Karpas-422 (cell line): ENCODE data around the gene PSIP1. TPM values are rescaled to one million over a fixed set of nuclear protein-coding genes. Genes with fewer than 3 reads are reported as not detected.

ENCODE experiments used
- DNase-seq: peaks from one replicate; pipeline ENCODE4 v3.0.0-alpha.2; 2015
- H2AFZ ChIP-seq: fragments of 200-600 bp; sonication (generic); 2 replicates; pipeline ENCODE4 v1.6.1; 2014; ENCODE audit warnings: antibody characterized with exemption, low read length, mixed read lengths
- H3K27ac ChIP-seq: fragments of 200-600 bp; sonication (generic); 2 replicates; pipeline ENCODE4 v1.5.1; 2014; ENCODE audit warnings: mild to moderate bottlenecking, low read length, moderate library complexity
- H3K27me3 ChIP-seq: fragments of 200-600 bp; sonication (generic); 2 replicates; pipeline ENCODE4 v1.6.1; 2014; ENCODE audit warnings: low read length, mixed read lengths
- H3K36me3 ChIP-seq: fragments of 200-600 bp; sonication (generic); 2 replicates; pipeline ENCODE4 v1.6.1; 2014; ENCODE audit warnings: low read length, mixed read lengths; ENCODE audit not compliant: insufficient read depth
- H3K4me1 ChIP-seq: fragments of 200-600 bp; sonication (generic); 2 replicates; pipeline ENCODE4 v1.6.1; 2014; ENCODE audit warnings: mild to moderate bottlenecking, low read length, mixed read lengths
- H3K4me2 ChIP-seq: fragments of 200-600 bp; sonication (generic); 2 replicates; pipeline ENCODE4 v1.6.1; 2014; ENCODE audit warnings: low read length, low read depth, mild to moderate bottlenecking; ENCODE audit not compliant: poor library complexity, severe bottlenecking
- H3K4me3 ChIP-seq: fragments of 200-600 bp; sonication (generic); 2 replicates; pipeline ENCODE4 v1.5.1; 2014; ENCODE audit warnings: mild to moderate bottlenecking, antibody characterized with exemption, low read length, mixed read lengths
- H3K79me2 ChIP-seq: fragments of 200-600 bp; sonication (generic); 2 replicates; pipeline ENCODE4 v1.6.1; 2014; ENCODE audit warnings: mild to moderate bottlenecking, low read length, mixed read lengths
- H3K9ac ChIP-seq: fragments of 200-600 bp; sonication (generic); 2 replicates; pipeline ENCODE4 v1.6.0; 2014; ENCODE audit warnings: low read length
- H3K9me2 ChIP-seq: fragments of 200-600 bp; sonication (generic), shearing (Covaris generic); replicated peaks from 2 replicates; pipeline ENCODE4 v1.6.0; 2014; ENCODE audit warnings: mild to moderate bottlenecking, low read length, moderate library complexity; ENCODE audit not compliant: insufficient read depth
- H3K9me3 ChIP-seq: fragments of 300-700, 200-600 bp; sonication (generic); 2 replicates; pipeline ENCODE4 v1.6.1; 2014; ENCODE audit warnings: low read length, mixed read lengths
- H4K20me1 ChIP-seq: fragments of 200-600 bp; sonication (generic); 2 replicates; pipeline ENCODE4 v1.6.1; 2014; ENCODE audit warnings: mild to moderate bottlenecking, antibody characterized with exemption, low read length, low read depth; ENCODE audit not compliant: insufficient read depth
- total RNA-seq: library from RNA; depleted of rRNA; stranded (reverse); fragments of >200 nt; shearing (Covaris generic); gene quantifications from 2 replicates; pipeline ENCODE4 v1.2.3, GENCODE V29; 2014; ENCODE audit warnings: low replicate concordance

Gene PSIP1
- total RNA-seq, 1 experiment from 2014 or later: 118 TPM

DNA sequence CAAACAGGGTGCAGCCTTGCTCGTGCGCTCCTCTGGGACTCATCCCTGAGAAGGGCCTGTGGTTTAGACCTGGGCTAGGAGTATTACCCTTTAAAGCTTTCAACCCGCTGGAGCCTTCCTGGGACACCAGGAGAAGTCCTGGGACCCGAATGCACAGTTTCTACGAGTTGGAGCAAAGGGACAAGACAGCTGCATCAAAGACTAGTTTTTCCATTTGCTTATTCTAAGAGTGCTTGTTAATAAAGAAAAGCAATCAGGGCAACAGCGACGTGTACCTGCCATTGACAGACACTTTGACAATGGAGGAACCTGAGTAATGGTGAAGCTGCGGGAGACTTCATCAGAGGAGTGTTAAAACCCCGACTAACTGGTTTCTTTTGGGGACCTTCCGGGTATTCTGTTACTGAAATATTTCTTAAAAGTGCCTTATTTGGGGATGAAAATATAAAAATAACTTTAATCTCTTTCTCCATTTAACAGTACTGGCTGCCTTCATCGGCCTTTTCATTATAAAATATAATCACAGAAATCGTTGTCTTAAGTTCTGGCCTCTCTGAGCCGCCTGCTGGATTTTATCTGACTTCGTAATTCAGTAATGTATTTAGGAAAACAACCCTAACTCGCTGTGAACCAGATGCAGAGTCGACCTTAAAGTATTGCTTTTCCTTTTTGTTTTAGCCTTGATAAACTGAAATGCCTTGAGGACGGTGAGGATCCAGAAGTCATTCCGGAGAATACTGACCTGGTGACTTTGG lies 87.4 kb downstream of the PSIP1 start:
- Histone ChIP-seq H3K4me3 (peak overlapping the region; percentile 87), H3K27me3 (no peaks in the 10 kb centered on the region), H2AFZ (peak overlapping the region; percentile 59), H3K27ac (peak overlapping the region; percentile 29; the same call in 1 of the 2 replicates), H4K20me1 (no peaks in the 10 kb centered on the region), H3K9me2 (no peaks in the 10 kb centered on the region), H3K9ac (peak overlapping the region; percentile 82), H3K36me3 (peaks cover 31% of the 10 kb centered on the region), H3K4me1 (peaks cover 44% of the 10 kb centered on the region), H3K4me2 (peak overlapping the region; percentile 88), H3K9me3 (no peaks in the 10 kb centered on the region), H3K79me2 (peaks cover 57% of the 10 kb centered on the region)
- DNase-seq: peak; percentile 67

DNA sequence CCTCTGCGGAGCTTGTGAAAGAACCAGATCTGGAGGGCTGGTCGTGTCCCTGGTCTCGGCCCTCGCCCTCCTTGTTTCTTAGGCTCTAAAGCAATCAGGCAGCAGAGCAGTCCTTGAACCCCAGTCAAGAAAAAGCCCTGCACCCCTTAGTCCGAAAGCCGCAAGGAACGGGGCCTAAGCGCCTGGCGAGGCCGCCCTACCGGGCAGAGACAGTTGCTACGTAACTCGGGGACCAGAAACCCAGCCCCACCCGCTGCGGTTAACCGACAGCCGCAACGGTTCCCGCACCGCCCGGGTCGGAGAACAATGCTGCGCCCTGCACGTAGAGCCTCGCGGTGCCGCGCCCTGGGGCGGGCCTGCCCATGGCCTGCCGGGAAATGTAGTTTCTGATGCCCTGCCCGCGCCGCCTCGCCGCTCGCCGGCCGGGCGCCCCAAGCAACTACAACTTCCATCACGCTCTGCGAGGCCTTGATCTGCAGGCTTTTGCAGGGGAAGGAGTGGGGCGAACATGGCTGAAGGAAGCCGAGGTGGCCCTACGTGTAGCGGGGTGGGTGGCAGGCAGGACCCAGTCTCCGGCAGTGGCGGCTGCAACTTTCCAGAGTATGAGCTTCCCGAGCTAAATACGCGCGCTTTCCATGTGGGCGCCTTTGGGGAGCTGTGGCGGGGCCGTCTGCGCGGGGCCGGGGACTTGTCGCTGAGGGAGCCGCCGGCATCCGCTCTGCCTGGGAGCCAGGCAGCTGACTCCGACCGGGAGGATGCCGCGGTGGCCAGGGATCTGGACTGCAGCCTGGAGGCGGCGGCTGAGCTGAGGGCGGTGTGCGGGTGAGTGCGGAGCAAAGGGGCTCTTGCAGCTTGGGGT lies 88.2 kb downstream of the PSIP1 start, which contains the start of gene SNAPC3:
TSS of gene SNAPC3 (plus strand) at position 505 of the 859 bp plus-strand sequence. CDS start at position 509, 4 bp downstream.
- no peaks in the 10 kb centered on the region for H3K27me3 ChIP-seq
- H3K4me3 ChIP-seq: peak within 1 kb of the TSS; percentile 87
- H2AFZ ChIP-seq: peak within 1 kb of the TSS; percentile 59
- no peaks in the 10 kb centered on the region for H4K20me1 ChIP-seq
- H3K9ac ChIP-seq: peak within 1 kb of the TSS; percentile 82
- no peaks in the 10 kb centered on the region for H3K9me2 ChIP-seq
- peak within 1 kb of the TSS; percentile 67 for H3K27ac ChIP-seq
- H3K36me3 ChIP-seq: peaks cover 29% of the 10 kb centered on the region
- DNase-seq: peak; percentile 97
- H3K79me2 ChIP-seq: peaks cover 49% of the 10 kb centered on the region
- peak within 1 kb of the TSS; percentile 88 for H3K4me2 ChIP-seq
- H3K9me3 ChIP-seq: no peaks in the 10 kb centered on the region
- peaks cover 52% of the 10 kb centered on the region for H3K4me1 ChIP-seq

DNA sequence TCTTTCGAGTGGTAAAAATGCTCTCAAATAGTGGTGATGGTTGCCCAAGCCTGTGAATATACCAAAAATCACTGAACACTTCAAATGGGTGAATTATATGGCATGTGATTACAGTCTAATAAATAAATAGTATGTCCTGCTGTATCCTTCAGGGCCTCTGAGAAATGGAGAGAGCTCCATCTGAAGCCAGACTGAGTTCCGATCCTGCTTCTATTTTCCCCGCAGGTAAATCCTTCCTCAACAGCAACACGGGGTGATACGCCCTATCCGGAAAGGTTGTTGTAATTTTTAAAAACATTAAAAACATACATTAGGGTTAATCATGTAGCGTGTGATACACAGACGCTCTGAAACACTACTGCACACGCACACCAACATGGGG lies 88.8 kb downstream of the PSIP1 start:
- Histone ChIP-seq H3K9me3 (no peaks in the 10 kb centered on the region), H2AFZ (peak overlapping the region; percentile 32), H3K9me2 (no peaks in the 10 kb centered on the region), H3K4me1 (peaks cover 55% of the 10 kb centered on the region), H3K27ac (peak overlapping the region; percentile 67), H3K79me2 (peaks cover 43% of the 10 kb centered on the region), H3K4me3 (peak overlapping the region; percentile 87), H3K27me3 (no peaks in the 10 kb centered on the region), H4K20me1 (no peaks in the 10 kb centered on the region), H3K4me2 (peak overlapping the region; percentile 79), H3K9ac (peak overlapping the region; percentile 76), H3K36me3 (peaks cover 24% of the 10 kb centered on the region)
- DNase-seq: no peak

DNA sequence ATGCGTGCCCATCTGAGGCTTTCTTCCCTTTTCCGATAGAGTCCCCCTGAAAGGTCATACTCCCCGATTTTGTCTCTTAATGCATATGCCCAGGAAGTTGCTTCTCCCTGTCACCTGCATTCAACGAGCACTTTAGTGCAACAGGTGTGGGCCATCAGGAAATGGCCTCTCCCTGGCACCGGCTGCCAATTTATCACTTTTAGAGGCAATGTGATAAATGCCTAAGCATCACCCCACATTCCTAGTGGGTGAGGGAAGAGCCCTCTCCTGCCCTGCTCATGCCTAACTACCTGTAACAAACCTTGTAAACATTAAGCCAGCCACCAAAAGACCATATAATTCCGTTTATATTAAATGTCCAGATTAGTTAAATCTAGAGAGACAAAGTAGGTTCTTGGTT lies 89.2 kb downstream of the PSIP1 start:
- peak overlapping the region; percentile 76 for H3K9ac ChIP-seq
- no peaks in the 10 kb centered on the region for H3K9me2 ChIP-seq
- peaks cover 21% of the 10 kb centered on the region for H3K36me3 ChIP-seq
- H3K4me1 ChIP-seq: peaks cover 53% of the 10 kb centered on the region
- no peaks in the 10 kb centered on the region for H4K20me1 ChIP-seq
- no peak for DNase-seq
- H3K79me2 ChIP-seq: peaks cover 38% of the 10 kb centered on the region
- H3K27me3 ChIP-seq: no peaks in the 10 kb centered on the region
- H3K4me2 ChIP-seq: peak overlapping the region; percentile 79
- H3K9me3 ChIP-seq: no peaks in the 10 kb centered on the region
- H3K4me3 ChIP-seq: peak overlapping the region; percentile 87
- 0 out of 2 replicates have a peak overlapping the region, but pooled peaks have one; percentile 32 for H2AFZ ChIP-seq
- H3K27ac ChIP-seq: peak overlapping the region; percentile 67; the same call in 1 of the 2 replicates

DNA sequence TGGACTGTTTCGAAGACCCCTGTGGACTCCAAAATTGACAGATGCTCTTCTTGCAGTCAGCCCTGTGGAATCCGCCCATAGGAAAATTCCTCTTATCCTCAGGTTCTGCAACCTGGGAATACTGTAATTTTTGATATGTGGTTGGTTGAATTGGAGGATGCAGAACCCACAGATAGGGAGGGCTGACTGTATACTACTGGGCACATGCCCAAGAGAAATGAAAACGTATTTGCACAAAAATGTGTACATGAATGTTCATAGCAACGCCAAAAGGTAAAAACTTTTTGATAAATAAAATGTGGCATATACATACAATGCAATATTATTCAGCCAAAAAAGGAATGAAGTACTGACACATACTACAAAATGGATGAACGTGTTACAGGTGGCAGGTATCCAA lies 90.0 kb downstream of the PSIP1 start:
- no peak overlapping the region for H3K4me3 ChIP-seq
- no peak overlapping the region for H2AFZ ChIP-seq
- H3K4me1 ChIP-seq: peaks cover 46% of the 10 kb centered on the region
- H3K9ac ChIP-seq: no peak overlapping the region
- no peaks in the 10 kb centered on the region for H4K20me1 ChIP-seq
- no peak overlapping the region for H3K27ac ChIP-seq
- H3K9me3 ChIP-seq: no peaks in the 10 kb centered on the region
- peaks cover 31% of the 10 kb centered on the region for H3K79me2 ChIP-seq
- no peaks in the 10 kb centered on the region for H3K27me3 ChIP-seq
- no peak overlapping the region for H3K4me2 ChIP-seq
- DNase-seq: no peak
- H3K36me3 ChIP-seq: peaks cover 13% of the 10 kb centered on the region; the same call in 1 of the 2 replicates
- no peaks in the 10 kb centered on the region for H3K9me2 ChIP-seq

DNA sequence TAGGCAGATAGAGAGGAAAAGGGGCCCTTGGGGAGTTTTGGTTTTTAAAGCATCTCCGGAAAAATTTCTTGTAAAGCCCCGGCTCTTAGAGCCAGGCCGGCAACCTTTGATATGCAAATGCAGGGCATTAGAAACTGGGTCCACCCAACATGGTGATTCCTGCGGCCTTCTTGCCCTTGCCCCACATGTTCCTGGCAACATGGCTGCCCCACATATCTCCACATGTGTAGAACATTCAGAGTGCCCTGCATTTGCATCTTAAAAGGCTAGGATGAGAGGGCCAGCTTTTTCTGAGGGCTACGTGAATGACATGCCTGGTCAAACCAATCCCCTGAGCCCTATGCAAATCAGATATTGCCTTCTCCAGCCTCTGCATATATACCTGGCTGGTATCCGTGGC lies 93.1 kb downstream of the PSIP1 start:
- no peak for DNase-seq
- no peak overlapping the region for H3K9ac ChIP-seq
- H3K4me3 ChIP-seq: no peak overlapping the region
- no peak overlapping the region for H3K27ac ChIP-seq
- H4K20me1 ChIP-seq: no peaks in the 10 kb centered on the region
- H3K9me3 ChIP-seq: no peaks in the 10 kb centered on the region
- H3K79me2 ChIP-seq: no peaks in the 10 kb centered on the region
- peak overlapping the region; percentile 39 for H3K4me2 ChIP-seq
- no peaks in the 10 kb centered on the region for H3K27me3 ChIP-seq
- no peaks in the 10 kb centered on the region for H3K9me2 ChIP-seq
- H3K4me1 ChIP-seq: peaks cover 25% of the 10 kb centered on the region
- H3K36me3 ChIP-seq: no peaks in the 10 kb centered on the region
- H2AFZ ChIP-seq: peak overlapping the region; percentile 63

DNA sequence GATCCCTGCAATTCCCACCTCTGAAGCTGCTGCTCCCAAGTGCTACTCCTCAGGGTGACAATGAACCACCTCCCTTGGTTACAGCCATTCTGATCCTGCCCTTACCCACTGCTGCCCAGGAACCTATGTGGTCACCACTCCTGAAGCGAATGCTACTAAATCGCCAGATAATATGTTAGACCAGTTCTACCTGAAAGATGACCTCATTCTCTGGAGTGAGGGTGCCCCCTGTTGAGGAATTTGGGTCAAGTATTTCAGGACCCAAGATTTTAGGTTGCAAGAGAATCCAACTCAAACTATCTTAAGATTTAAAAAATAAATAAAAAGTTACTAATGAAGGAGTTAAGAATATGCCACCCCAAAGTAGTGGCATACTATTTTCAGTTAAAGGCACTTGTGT lies 93.9 kb downstream of the PSIP1 start:
- DNase-seq: peak; percentile 75
- Histone ChIP-seq H4K20me1 (no peaks in the 10 kb centered on the region), H3K9me2 (no peaks in the 10 kb centered on the region), H3K4me2 (no peak overlapping the region), H3K79me2 (no peaks in the 10 kb centered on the region), H3K27ac (no peak overlapping the region), H3K4me1 (peaks cover 22% of the 10 kb centered on the region), H3K27me3 (no peaks in the 10 kb centered on the region), H2AFZ (no peak overlapping the region), H3K4me3 (no peak overlapping the region), H3K9ac (no peak overlapping the region), H3K9me3 (no peaks in the 10 kb centered on the region), H3K36me3 (no peaks in the 10 kb centered on the region)
